Esophagus muscularis mucosa (tissue), 3 donors: ENCODE measurements around the gene SLC16A5.

Source experiments
- CTCF ChIP-seq, 3 experiments: fragments of 200-600 bp in 2 of 3; fragments of 450-650 bp in 1 of 3; sonication (generic) in 2 of 3; IDR thresholded peaks; one replicate each; pipeline ENCODE4 v1.5.1; 2017 to 2019; ENCODE audit warnings: antibody characterized with exemption in 3 of 3, mild to moderate bottlenecking in 2 of 3, moderate library complexity in 1 of 3
- POLR2A ChIP-seq: fragments of 450-650 bp; IDR thresholded peaks from one replicate; pipeline ENCODE4 v1.6.1; 2017; ENCODE audit warnings: antibody characterized with exemption, moderate library complexity, mild to moderate bottlenecking, low read depth

- TF ChIP-seq CTCF (IDR thresholded peaks at IDR 0.05) (no peak), POLR2A (no peak)
These were observed 18.0 kb upstream of the SLC16A5 start for GRCh38 chr17:75069783-75070182.
